ENCODE data around the gene WAC. TPM values are rescaled to one million over a fixed set of nuclear protein-coding genes. Genes with fewer than 3 reads are reported as not detected.

Gene WAC
- total and polyA plus RNA-seq, 9 of the 15 experiments (the other 6 are each of a cell fraction or from before 2014, with no cell fraction given), result 24.8 to 123 (median 78.2) TPM

- Histone ChIP-seq H3K36me3 (ENCODE audit: control insufficient read depth, insufficient read depth, low read length) (no peaks in the 10 kb centered on the region), H2AFZ (ENCODE audit: low read depth, low read length) (peak overlapping the region; percentile 47; the same call in 1 of the 2 replicates), H3K9me3 (replicated peaks; ENCODE audit: control insufficient read depth, insufficient read depth, low read depth, low read length) (no peaks in the 10 kb centered on the region), H3K79me2 (ENCODE audit: control insufficient read depth, insufficient read depth, low read length) (no peaks in the 10 kb centered on the region), H3K27ac (ENCODE audit: extremely low read depth, low read depth, low read length) (no peak overlapping the region), H3K9ac (ENCODE audit: insufficient read depth in 1 of 2, low read depth in 2 of 2, low read length in 2 of 2) (peak overlapping the region in 1 of 2 experiments; percentile 23; a peak in 1 of 4 replicates), H3K4me2 (ENCODE audit: insufficient read depth, low read length) (peak overlapping the region; percentile 18; the same call in 1 of the 2 replicates), H3K4me1 (replicated peaks in 1 of 2; ENCODE audit: control insufficient read depth in 2 of 2, insufficient read depth in 2 of 2, low read length in 2 of 2) (peaks cover 13 to 27% of the 10 kb centered on the region in 2 experiments; a peak in 4 of 5 replicates), H3K27me3 (ENCODE audit: control insufficient read depth in 2 of 2, insufficient read depth in 2 of 2, low read length in 2 of 2) (no peaks in the 10 kb centered on the region), H3K4me3 (no peak overlapping the region), H3K9me1 (ENCODE audit: control insufficient read depth, insufficient read depth, low read length) (no peaks in the 10 kb centered on the region), H4K20me1 (replicated peaks; ENCODE audit: control insufficient read depth, insufficient read depth, low read length) (no peaks in the 10 kb centered on the region)
- intact Hi-C loops (cut with micrococcal nuclease), result no loop called here
- no peak for FAIRE-seq
- ATAC-seq, result no peak
- no TSS peak for BruUV-seq (replicated peaks)
- ChIA-PET CTCF (ENCODE audit: low intra/inter-chr PET ratio) (no interaction called here), POLR2A (interaction anchor here (1.8 kb wide), 1 partner anchor 19 kb away, joined by 5 read pairs; no protein-coding TSS in a partner anchor)
- 13% methylated on average over 3 of the region's 3 CpGs for WGBS (ENCODE audit: insufficient coverage, low coverage, missing lambda C conversion rate)
- no peak for DNase-seq (ENCODE audit: extremely low read depth in 1 of 4, low spot score in 3 of 4)
- in situ Hi-C loops (cut with MboI), result no loop called here
- no peak for TF ChIP-seq ATF2 (CRISPR knock-in tag; IDR thresholded peaks at IDR 0.05)
- TF ChIP-seq OTX1 (CRISPR knock-in tag; IDR thresholded peaks at IDR 0.05), result 0 out of 2 replicates have a peak, but pooled peaks have one; percentile 36
- 0 out of 4 replicates have a peak, but pooled peaks of 1 of the 2 experiments have one; percentile 40 for TF ChIP-seq MLLT1 (IDR thresholded peaks at IDR 0.05)
- peak in 1 of 2 experiments; percentile 47; a peak in 1 of 4 replicates for TF ChIP-seq HDAC1 (IDR thresholded peaks at IDR 0.05)
- no peak for TF ChIP-seq POLR2AphosphoS2 (IDR thresholded peaks at IDR 0.05; ENCODE audit: low read length)
- TF ChIP-seq SRSF7 (optimal IDR thresholded peaks at IDR 0.05; ENCODE audit: low read depth, low read length), result no peak
- no peak for TF ChIP-seq ZNF124 (CRISPR knock-in tag; IDR thresholded peaks at IDR 0.05)
- no peak for TF ChIP-seq PHF21A (IDR thresholded peaks at IDR 0.05; ENCODE audit: borderline replicate concordance, low read depth)
- TF ChIP-seq EHMT2 (IDR thresholded peaks at IDR 0.05), result peak; percentile 71; the same call in 1 of the 2 replicates
- TF ChIP-seq ZBTB2 (IDR thresholded peaks at IDR 0.05), result 0 out of 2 replicates have a peak, but pooled peaks have one; percentile 44
- TF ChIP-seq TBL1XR1 (IDR thresholded peaks at IDR 0.05; ENCODE audit: low read length in 2 of 2), result no peak
- 0 out of 4 replicates have a peak, but pooled peaks of 1 of the 2 experiments have one; percentile 39 for TF ChIP-seq ETV6 (IDR thresholded peaks at IDR 0.05; ENCODE audit: borderline replicate concordance in 1 of 2, low read depth in 2 of 2, low read length in 1 of 2)
- no peak for TF ChIP-seq ETV6 (CRISPR knock-in tag; IDR thresholded peaks at IDR 0.05; ENCODE audit: borderline replicate concordance)
- TF ChIP-seq ZNF512 (tag; IDR thresholded peaks at IDR 0.05), result peak; percentile 97
- TF ChIP-seq HINFP (tag; conservative IDR thresholded peaks at IDR 0.05; ENCODE audit: low read depth), result 0 out of 2 replicates have a peak, but pooled peaks have one; percentile 23
Measured at GRCh38 chr10:28495084-28495483, 37.8 kb upstream of the WAC start.

Data from K562 (cell line).